Activated CD4-positive, alpha-beta T cell treated with anti-CD3 and anti-CD28 coated beads for 48 hours (primary cell): ENCODE data around the gene TANC1.
A peak's percentile ranks its signal among the peaks of the same experiment; 100 is the strongest.

Experiments used
- DNase-seq: peaks from one replicate; pipeline ENCODE4 v3.0.0-alpha.2; 2020

The TANC1 gene

DNA sequence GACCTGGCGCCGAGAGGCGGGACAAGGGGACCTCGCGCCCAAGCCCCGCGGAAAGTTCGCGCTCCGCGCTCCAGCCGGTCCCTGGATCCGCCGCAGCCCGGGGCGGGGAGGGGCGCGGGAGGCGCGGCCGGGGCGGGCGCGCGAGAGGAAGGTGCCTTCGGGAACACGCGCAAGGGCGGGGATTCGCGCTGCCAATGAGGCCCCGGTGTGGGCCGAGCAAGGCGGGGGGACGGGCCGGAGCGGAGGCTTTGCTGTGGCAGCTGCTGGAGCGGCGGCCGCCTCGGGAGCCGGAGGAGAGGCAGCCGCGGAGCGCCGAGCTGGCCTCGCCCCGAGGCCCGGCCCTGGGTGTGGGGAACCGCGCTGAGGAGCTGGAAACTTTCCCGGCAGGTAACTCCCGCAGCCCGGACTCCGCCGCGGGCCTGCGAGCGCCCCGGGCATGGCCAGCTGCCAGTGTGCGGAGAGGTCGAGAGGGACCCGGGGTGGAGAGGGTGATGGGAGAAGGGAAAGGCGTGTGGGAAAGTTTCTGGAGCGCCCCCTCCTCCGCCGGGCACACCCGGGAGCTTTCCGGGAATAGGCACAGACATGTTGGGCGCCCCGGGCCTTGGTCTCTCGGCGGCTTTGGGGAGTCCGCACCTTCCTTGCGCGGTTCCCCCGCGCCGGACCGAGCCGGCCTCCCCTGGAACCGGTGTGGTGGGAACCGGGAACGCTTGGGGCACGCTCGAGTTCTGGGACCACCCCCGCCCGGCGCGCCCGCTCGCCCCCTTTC, at the start of gene TANC1:
TANC1 (plus strand) TSS at position 245 of the 766 bp plus-strand sequence. CDS start 97,271 bp downstream, outside the sequence.
- DNase-seq, result peak; percentile 80

DNA sequence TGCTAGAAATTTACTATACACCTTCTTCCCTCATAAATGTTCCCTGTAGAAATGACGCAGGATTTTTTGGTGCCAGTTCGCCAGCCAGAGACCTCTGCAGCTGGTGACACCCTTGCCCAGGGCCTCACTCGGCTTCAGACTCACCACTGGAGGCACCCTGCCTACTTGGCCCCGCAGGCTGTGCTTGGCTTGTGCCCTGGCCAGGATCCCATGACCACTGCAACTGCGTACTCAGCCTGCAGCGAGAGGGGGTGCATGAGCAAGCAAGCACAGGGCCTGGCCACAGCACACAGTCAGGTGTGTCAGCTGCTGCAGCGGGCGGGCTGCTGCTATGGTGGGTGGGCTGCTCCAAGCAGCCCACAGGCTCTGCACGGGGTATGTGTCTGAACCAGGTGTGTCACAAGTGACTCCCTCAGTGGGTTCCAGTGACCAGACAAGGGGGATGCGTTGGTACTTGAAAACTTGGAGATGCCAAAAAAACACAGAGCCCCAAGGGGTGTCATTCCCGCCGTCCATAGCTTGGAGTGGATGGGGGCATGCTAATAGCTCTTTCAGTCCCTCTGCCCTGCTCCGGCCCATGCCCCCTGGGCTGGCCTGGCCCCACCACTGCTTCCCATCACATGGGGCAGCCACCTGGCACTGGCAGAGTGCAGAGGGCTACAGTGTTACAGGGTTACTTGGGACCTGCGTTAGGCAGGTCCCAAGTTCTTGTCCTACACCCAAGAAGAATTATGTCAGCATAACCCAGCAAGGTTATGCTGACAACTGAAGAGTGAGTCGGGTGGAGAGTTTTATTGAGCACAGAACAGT, 46.6 kb upstream of the TANC1 start:
- DNase-seq, result no peak

DNA sequence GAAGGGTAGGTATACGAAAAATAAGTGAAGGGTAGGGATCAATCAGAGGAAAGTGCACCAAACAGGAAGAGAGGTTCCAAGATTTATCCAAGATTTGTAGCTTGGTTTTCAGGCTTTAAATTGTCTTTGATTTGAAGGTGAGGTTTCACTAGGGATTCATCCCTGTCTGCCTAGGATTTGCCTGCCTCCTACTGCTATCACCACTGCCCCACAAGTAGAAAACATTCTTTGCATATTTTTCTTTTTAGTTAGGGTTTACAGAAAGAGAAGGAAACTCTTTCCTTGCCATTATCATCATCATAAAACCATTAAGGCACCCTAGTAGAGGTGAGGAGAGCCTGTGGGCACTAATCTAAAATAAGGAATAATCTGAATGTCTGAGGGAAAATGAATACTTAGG, 45.8 kb upstream of the TANC1 start:
- no peak for DNase-seq

DNA sequence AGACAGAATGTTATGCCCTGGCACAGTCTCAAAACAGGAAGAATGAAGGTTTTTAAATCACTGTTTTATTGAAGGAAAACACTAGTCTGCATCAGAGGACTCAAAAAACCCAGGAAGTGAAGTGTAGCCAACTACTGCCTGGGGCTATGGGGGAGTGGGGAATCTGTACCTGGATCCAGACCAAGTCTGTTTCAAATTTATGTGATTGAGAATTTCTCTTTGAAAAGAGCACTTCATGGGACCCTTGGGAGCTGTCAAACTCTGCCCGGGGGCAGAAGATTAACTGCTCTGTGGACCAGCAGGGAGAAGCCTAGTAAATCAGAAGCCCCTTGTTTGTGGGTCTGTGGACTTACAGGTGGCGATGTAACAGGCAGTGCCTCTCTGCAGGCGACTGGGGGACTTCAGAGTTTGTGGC, 45.3 kb upstream of the TANC1 start:
- no peak for DNase-seq

DNA sequence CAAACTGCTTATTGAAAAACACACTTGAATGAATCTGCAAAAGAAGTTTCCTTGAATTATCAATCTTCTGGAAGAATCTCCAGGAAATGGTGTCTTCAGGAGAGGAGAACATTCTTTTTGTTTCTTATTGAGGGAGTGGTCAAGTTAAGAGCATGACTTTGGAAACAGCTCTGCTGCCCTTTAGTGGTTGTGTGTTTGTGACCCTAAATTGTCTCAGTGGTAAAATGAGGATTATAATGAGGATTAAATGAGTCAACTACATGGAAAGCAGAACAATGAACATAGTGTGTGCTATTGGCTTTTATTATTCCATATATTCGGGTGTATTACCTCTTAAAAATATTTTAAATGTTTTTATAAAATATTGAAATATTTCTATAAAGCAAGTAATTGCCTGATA, 44.8 kb upstream of the TANC1 start:
- no peak for DNase-seq

DNA sequence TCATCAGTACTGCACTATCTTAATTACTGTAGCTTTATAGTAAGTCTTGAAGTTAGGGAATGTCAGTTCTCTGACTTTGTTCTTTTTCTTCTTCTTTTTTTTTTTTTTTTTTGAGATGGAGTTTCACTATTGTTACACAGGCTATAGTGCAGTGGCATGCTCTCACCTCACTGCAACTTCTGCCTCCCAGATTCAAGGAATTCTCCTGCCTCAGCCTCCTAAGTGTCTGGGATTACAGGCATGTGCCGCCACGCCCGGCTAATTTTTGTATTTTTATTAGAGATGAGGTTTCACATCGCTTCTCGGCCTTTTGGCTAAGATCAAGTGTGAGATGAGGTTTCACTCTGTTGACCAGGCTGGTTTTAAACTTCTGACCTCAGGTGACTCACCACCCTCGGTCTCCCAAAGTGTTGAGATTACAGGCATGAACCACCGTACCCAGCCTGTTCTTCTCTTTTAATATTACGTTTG, 41.9 kb upstream of the TANC1 start:
- no peak for DNase-seq

DNA sequence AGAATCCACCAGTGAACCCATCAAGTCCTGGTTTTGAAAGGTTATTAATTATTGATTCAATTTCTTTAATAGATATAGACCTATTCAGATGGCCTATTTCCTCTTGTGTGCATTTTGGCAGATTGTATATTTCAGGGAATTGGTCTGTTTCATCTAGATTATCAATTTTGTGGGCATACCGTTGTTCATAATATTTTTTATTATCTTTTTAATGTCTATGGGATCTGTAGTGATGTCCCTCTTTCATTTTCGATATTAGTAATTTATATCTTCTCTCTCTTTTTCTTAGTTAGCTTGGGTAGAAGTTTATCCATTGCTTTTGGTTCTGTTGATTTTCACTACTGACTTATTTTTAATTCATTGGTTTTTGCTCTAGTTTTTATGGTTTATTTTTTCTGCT, 39.9 kb upstream of the TANC1 start:
- no peak for DNase-seq

DNA sequence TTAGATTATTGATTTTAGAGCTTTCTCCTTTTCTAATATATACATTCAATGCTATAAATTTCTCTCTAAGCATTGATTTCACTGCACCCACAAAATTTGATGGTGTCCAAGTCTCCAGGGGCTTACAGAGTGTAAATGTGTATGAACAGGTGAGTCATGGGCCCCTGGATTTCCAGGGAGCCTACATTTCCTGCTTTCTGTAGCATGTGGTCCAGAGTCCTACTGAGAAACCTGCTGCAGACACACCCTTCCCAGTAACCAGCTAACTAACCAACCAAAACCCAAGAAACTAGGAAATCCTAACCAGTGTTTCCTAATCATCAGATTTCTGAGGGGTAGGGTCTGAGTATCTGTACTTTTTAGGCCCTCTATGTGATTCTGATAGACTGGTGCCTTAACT, 39.5 kb upstream of the TANC1 start:
- DNase-seq, result no peak

DNA sequence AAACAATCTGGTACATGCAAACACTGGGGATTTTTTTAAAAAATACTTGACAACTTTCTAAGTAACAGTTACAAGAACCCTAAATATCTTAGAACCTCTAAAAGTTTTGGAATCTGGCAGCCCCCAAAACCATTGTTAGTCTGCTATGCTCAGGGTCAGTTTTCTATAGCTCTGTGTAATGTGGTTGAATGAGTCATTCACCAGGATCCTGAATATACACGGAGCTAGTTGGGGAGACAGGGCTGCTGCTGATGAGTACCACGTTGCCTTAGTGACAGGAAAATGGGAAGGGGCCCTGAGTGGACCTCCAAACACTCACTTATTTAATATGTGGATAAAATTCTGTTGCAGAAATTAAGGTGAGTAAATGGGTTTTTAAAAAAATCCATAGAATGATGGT, 36.9 kb upstream of the TANC1 start:
- DNase-seq, result no peak

DNA sequence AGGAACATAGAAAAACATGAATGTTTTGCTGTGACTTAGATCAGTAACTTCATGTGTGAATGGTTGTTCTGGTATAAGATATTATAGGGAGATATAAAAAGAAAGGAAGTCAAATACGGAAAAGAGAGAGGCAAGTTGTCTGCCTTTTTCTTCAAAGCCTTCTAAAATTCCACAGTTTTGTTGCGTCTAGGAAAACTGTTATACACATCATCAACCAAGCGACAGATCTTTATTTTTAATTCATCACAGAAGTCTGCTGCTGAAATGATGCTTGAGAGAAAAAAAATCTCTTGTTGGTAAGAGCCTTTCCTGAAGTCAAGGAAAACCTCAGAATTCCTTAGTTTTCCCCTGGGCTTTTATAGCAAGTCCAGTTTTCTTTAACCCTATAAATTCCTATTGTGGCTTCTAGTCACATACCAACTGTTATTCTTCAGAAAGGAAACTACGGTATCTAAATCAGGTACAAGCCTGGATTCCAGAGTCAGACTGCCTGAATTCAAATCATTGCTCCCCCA, 36.3 kb upstream of the TANC1 start:
- DNase-seq, result no peak

DNA sequence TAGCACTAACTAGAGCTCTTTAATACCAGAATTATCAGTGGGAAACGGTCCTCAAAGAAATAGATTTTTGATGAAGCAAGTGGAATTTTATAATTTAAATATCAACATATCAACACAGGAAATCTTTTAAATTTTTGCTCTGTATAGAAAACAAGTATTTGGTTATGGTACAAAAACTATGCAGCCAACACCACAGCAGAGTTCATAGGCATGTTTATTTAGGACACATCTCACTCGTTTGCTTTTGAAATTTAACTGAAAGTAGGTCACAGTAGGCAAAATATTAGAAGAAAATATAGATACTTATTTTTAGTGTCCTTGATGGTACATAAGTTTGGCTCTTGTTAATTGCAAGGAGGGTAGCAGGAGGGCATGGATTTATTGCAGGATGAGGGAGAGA, 34.3 kb upstream of the TANC1 start:
- DNase-seq, result no peak

DNA sequence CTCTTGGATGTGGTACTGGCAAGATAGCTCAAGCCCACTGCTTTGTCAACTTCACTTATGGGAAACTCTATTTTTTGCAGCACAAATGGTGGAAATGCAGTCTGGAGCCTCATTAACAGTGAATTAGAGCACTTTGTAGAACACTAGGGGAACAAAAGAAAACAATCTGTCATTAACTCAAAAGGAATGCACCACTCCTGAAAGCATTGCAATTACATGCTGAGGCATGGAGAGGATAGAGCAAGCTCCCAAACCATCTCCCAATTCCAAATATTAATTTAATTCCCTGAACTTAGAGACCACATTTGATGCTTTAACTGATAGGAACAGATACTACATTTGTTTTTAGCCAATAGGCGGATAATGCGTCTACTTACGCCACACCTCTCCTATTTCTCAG, 32.8 kb upstream of the TANC1 start:
- DNase-seq, result no peak

DNA sequence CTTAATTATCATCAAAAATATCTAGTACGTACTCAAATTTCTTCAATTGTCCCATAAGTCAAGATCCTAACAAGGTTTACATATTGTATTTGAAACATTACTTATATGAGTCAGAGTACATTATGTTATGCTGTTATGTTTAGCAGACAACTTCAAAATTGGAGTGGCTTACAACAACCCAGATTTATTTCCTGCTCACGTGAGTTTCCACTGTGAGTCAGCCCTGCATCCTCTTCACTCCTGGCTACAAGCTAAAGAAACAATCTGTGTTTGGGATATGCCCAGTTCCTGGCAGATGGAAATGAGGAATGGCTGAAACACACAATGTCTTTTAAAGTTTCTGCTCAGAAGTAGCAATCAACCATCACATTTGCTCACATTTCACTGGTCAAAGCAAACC, 31.5 kb upstream of the TANC1 start:
- DNase-seq, result no peak

DNA sequence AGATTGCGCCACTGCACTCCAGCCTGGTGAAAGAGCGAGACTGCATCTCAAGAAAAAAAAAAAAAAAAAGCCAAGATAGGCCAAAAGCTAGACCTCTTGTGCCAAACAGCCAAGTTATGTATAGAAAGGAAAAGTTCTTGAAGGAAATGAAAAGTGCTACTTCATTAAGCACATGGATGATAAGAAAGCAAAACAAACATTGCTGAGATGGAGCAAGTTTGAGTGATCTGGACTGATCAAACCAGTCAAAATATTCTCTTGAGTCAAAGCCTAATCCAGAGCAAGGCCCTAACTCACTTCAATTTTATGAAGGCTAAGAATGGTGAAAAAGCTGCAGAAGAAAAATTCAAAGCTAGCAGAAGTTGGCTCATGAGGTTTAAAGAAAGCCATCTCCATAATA, 28.1 kb upstream of the TANC1 start:
- DNase-seq, result no peak

DNA sequence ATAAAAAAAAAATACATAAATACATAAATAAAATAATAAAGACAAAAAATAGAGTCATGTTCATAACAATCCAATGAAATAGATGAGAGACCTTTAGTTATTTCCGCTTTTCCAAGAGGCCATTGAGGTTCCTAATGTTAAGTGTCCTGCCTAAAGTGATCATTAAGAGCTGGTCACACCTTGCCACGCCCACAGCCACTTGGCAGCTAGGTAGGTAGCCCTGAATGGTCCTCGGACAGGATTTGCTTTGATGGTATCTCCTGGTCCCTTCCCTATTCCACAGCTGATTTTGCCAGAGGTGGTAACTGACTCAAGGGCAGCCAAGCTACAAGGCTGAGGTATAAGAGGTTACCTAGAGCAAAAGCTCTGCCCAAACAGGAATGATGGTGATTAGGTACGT, 24.5 kb upstream of the TANC1 start:
- DNase-seq, result no peak

DNA sequence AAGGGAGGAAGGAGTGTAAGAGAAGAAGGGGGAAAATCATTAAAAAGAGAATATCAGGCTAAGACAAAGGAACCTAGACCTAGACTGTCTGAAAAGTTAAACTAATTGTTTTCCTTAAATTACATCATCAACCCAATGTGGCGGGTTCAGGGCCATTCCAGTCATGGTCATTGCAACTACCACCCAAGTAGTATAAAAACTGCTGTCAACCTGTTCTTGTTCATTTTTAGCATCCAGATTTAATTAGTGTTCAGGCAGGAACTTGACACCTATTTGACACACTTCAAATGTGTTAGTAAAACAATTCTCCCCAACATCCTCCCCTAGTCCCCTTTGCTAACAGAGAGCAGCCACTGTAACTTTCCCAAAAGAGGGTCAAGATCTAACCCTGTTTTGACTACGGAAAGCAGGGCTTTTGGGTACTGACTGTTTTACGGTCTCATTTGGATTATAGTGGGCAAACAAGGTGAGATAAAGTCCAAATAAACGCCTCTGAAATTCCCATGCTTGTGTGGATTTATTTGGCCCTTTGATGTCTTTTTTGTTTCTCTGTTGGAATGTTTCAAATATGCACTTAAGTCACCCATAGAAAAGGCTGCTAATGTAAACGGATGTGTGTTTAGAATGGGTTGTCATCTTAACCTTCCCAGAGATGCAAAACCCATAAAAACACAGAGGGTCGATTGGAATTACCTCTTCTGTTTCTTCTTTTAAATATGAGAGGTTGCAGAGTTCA, 19.3 kb upstream of the TANC1 start:
- no peak for DNase-seq

DNA sequence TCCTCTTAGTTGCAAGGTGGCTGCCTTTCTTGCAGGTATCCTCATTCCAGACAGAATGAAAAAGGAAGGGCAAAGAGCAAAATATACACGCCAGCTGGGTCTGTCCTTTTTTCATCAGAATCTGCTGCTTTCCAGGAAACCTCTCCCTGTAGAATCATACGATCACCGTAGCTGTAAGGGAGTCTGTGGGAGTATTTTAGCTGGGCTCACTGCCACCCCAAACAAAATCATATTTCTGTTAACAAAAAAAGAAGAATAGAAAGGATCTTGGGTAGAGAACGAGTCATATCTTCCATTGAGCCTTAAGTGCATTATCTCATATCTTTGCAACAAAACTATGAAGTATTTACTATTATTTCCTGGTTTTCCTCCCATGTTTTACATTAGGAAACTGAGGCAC, 15.0 kb upstream of the TANC1 start:
- no peak for DNase-seq

DNA sequence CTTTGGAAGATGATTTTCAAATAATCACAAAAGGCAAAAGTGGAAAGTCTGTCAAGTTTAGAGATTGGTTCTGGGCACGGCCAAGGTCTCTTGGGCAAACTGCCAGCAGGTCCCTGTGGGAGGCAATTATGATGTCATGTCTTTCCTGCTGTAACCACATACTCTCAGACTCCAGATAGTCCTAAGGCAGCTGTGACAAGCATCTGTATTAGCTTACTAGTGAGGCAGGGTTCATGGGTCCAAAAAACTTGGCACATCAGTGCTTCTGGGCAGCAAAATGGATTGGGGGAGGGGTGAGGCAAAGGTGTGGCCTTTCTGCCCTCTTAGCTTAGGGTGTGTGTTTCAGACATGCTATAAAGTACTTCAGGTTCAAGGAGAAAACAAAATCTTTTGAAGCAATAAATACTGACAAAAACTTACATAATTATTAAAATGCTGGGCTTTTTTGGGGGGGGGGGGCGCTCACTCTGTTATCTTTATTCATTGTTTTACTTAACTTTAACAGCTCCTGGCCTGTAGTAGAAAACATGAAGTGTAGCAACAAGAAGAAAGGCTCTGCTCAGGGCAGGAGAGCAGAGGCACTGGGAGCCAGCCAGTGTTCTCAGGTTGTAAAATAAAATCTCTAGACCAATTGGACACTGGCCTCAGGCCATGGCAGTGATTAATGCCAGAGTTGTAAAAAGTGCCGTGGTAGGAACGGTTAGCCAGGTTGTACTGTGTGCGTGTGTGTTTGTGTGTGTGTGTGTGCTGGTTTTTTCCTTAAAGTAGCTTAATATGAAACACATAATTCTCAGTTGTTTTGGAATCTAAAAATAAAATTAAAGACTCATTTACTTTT, 14.3 kb upstream of the TANC1 start:
- peak; percentile 68 for DNase-seq

DNA sequence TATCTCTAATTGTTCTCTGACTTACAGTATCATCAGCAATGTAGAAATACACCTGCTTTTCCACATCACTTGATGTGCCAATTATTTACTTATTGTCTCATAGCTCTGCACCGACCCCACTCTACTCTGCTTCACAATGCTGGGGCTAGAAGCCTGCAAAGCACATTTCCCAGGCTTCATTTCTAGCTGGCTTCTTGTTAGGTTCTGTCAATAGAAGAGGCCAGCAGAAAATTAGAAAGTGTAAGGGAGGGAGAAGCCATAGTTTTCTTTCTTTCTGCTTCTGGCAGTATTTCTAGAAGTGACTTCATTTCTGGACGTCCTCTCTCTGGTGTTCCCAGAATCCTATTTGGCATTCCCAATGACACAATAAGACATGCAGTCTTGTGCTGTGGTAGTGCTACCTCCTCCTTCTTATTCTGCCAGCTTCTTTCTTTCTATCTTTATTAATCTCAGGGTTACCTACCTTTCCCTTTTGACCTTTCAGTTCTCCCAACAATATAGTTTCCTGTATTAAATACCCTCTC, 12.5 kb upstream of the TANC1 start:
- no peak for DNase-seq

DNA sequence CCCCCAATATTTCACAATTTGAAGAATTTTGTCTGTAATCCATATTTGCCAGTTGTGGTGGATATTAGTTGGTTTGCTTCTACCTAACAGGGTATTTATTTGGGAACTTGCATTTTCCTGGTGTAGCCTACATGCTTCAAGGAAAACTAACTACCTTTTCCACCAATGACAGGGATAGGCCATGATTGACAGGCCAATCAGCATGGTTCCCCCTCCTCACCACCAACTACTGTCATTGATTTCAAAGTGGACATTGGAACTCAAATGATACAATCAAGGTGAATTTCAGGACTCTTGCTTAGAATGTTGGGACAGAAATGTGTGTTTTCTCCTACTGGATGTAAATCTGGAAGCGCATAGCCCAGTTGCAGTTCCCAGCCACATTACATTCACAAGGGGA, 10.1 kb upstream of the TANC1 start:
- DNase-seq, result no peak

DNA sequence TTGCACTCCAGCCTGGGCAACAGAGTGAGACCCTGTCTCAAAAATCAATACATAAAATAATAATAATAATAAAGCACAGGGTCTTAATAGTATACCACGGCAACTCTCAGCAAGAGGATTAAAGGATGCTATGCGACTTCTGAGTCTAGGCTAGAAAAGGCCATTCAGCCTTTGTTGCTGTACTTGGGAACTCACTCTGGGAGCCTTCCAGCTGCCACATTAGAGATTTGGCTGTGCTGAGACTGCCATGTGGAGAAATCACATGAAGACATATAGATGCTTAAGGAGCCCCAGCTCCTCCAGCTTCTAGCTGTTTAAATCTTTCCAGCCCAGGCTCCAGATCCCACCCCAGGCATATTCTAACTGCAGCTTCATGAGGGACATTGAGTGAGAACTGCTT, 8.2 kb upstream of the TANC1 start:
- DNase-seq, result no peak

DNA sequence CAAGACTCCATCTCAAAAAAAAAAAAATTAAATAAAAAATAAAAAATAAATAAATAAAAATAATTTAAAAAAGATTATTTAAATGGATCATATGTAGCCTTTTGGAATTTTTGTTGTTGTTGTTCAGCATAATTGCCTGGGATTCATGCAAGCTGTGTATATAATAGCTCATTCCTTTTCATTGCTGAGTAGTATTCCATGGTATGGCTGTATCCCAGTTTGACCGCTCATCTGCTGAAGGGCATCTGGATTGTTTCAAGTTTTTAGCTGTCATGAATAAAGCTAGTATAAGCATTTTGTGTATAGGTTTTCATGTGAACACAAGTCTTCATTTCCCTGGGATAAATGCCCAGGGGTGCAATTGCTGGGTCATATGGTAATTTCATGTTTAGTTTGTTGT, 6.4 kb upstream of the TANC1 start:
- DNase-seq, result no peak
